Progenitor cell of endocrine pancreas (in vitro differentiated cells): ENCODE results near the gene SLC9A7. TPM values are rescaled to one million over a fixed set of nuclear protein-coding genes. Genes with fewer than 3 reads are reported as not detected.

Experiments used
- DNase-seq: peaks from one replicate; pipeline ENCODE4 v3.0.0; 2021; ENCODE audit warnings: low spot score; ENCODE audit not compliant: unreplicated experiment
- H3K27ac Mint-ChIP-seq: 2 replicates; pipeline ENCODE4 v1.8.0; 2021; ENCODE audit warnings: mild to moderate bottlenecking, moderate library complexity, mixed read lengths
- H3K27me3 Mint-ChIP-seq: 2 replicates; pipeline ENCODE4 v1.8.0; 2021; ENCODE audit warnings: mixed read lengths
- H3K36me3 Mint-ChIP-seq: 2 replicates; pipeline ENCODE4 v1.8.0; 2022; ENCODE audit warnings: mixed read lengths; ENCODE audit not compliant: insufficient read depth
- H3K4me1 Mint-ChIP-seq: 2 replicates; pipeline ENCODE4 v1.8.0; 2021; ENCODE audit warnings: low read depth, mixed read lengths
- H3K4me3 Mint-ChIP-seq: 2 replicates; pipeline ENCODE4 v1.8.0; 2021; ENCODE audit warnings: low read depth, mild to moderate bottlenecking, moderate library complexity, mixed read lengths
- H3K9me3 Mint-ChIP-seq: 2 replicates; pipeline ENCODE4 v1.8.0; 2021; ENCODE audit warnings: low read depth, mixed read lengths
- total RNA-seq: library from RNA; stranded (reverse); gene quantifications from 2 replicates; pipeline ENCODE4 v1.2.1, GENCODE V29; 2021
- TF ChIP-seq, protein P1 (sequence below): fragments of 200-600 bp; sonication (generic); IDR thresholded peaks from one replicate; pipeline ENCODE4 v1.5.0; 2021; ENCODE audit warnings: antibody characterized with exemption, mild to moderate bottlenecking; ENCODE audit not compliant: unreplicated experiment

Gene SLC9A7
- total RNA-seq, 1 donor from 2014 or later: 9.5 TPM

DNA sequence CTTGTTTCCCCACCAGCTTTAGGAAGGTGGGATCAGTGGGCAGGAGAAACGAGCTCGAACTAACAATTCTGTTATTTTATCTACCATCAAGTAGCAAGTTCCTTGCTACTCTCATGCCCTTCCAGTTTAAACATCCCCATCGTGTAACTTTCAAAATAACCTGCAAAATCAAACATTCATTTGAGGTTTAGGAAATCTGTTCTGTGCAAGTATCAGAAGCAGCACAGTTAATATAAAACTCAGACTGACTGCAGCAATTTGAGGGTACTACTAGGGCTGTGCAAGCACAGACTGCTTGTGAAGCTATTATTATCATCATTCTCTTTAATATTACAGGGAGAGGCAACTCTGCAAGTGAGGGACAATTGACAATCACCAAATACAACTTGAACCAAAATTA is 137.3 kb downstream of the SLC9A7 start:
- Mint-ChIP-seq H3K27ac (no peak overlapping the region), H3K4me1 (no peaks in the 10 kb centered on the region), H3K4me3 (no peak overlapping the region), H3K9me3 (peaks cover 11% of the 10 kb centered on the region), H3K36me3 (peaks cover 14% of the 10 kb centered on the region), H3K27me3 (no peaks in the 10 kb centered on the region)
- TF ChIP-seq, protein P1, sequence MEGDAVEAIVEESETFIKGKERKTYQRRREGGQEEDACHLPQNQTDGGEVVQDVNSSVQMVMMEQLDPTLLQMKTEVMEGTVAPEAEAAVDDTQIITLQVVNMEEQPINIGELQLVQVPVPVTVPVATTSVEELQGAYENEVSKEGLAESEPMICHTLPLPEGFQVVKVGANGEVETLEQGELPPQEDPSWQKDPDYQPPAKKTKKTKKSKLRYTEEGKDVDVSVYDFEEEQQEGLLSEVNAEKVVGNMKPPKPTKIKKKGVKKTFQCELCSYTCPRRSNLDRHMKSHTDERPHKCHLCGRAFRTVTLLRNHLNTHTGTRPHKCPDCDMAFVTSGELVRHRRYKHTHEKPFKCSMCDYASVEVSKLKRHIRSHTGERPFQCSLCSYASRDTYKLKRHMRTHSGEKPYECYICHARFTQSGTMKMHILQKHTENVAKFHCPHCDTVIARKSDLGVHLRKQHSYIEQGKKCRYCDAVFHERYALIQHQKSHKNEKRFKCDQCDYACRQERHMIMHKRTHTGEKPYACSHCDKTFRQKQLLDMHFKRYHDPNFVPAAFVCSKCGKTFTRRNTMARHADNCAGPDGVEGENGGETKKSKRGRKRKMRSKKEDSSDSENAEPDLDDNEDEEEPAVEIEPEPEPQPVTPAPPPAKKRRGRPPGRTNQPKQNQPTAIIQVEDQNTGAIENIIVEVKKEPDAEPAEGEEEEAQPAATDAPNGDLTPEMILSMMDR: no peak
- no peak for DNase-seq

DNA sequence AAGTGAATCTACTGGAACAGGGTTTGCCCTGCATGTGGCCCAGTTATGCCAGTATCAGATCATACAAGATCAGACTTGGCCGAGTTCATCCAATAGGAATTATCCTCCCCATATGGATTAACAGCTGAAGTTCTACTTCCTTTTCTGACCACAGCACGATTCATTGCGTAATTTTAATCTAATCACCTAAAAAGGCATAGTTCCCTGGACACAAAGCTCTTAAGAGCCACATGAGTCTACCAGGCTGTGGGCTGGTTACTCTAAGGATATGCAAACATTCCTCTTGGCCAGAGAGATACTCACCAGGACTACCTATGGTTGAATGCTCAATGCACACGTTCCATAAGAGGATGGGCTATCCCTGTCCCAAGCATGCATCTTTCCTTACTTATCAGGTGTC is 138.4 kb downstream of the SLC9A7 start:
- Mint-ChIP-seq H3K36me3 (peaks cover 14% of the 10 kb centered on the region), H3K9me3 (peaks cover 11% of the 10 kb centered on the region)
- TF ChIP-seq, protein P1: no peak

DNA sequence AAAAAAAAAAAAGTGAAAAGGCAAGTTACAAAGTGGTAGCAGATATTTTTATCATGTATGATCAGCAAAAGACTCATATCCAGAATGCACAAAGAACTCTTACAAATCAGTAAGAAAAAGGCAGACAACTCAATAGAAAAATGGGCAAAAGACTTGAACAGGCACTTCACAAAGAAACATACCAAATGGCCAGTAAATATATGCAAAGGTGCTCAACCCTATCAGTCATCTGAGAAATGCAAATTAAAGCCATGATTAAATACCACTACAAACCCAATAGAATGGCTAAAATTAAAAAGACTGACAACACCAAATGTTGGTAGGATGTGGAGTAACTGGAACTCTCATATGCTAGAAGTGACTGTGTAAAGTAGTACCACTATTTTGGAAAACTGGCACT is 140.0 kb downstream of the SLC9A7 start:
- no peak for DNase-seq
- TF ChIP-seq, protein P1: no peak
- no peaks in the 10 kb centered on the region for H3K27me3 Mint-ChIP-seq
- peaks cover 14% of the 10 kb centered on the region for H3K36me3 Mint-ChIP-seq
- no peaks in the 10 kb centered on the region for H3K4me1 Mint-ChIP-seq
- H3K4me3 Mint-ChIP-seq: no peak overlapping the region
- no peak overlapping the region for H3K27ac Mint-ChIP-seq
- peaks cover 11% of the 10 kb centered on the region for H3K9me3 Mint-ChIP-seq

More for the DNA sequence above, 138.4 kb downstream of the SLC9A7 start:
- Mint-ChIP-seq H3K27ac (no peak overlapping the region), H3K4me3 (no peak overlapping the region), H3K4me1 (no peaks in the 10 kb centered on the region), H3K27me3 (no peaks in the 10 kb centered on the region)
- DNase-seq: no peak

DNA sequence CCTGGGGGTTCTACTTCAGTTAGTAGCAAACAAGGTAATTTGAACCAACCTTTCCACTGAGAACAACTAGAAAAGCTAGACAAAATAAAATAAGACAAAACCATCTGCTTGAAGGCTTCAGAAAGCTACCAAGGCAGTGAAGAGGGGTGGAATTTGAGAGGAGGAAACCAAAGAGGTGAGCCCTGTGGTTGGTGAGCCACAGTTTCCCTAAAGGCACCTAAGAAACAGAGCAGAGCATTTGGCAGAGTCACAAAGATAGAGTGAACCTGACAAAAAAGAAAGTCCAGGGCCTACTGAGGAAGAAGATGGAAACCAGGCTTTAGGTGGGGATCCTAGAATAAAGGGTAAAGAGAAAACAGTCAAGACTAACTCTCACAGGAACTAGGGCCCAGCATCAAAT is 141.0 kb downstream of the SLC9A7 start:
- TF ChIP-seq, protein P1: no peak
- Mint-ChIP-seq H3K27me3 (no peaks in the 10 kb centered on the region), H3K4me1 (no peaks in the 10 kb centered on the region), H3K27ac (no peak overlapping the region), H3K36me3 (peaks cover 14% of the 10 kb centered on the region), H3K9me3 (peaks cover 11% of the 10 kb centered on the region), H3K4me3 (no peak overlapping the region)
- no peak for DNase-seq

DNA sequence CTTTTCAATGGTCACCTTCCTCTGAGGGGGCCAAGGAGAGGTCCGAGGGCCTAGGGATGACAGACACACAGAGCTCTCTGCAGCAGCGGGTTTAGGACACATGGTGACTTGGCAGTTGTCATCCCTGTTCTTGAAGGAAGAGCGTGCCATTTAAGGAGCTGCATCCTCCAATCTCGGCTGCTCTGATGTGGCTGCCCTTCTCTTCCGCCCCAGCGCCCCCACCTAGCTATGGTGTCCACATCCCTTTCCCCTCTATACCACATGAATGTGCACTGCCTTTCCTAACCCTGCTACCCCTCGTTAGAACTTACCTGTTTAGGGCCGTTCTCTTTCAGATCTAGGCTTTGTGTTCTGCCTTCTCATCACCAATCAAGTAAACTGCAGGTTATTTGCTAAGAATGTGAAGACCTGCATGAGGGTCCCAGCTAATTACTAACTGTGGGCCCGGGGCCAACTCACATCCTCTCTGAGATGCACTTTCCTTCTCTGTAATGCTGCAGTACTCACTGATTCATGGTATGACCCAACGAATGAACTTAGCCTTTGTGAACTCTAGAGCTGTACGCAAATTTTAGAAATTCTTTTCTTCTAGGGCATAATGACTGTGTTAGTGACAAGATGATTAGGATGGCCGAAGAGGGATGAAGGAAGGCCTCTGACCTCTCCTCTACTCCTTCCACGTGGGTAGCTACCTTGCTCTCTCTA is 147.1 kb downstream of the SLC9A7 start:
- Mint-ChIP-seq H3K9me3 (no peaks in the 10 kb centered on the region), H3K4me1 (no peaks in the 10 kb centered on the region), H3K4me3 (no peak overlapping the region), H3K27me3 (no peaks in the 10 kb centered on the region), H3K36me3 (peaks cover under 1% of the 10 kb centered on the region), H3K27ac (no peak overlapping the region)
- TF ChIP-seq, protein P1: no peak
- no peak for DNase-seq
